Measurements from ENCODE around the gene WFIKKN2. TPM values are rescaled to one million over a fixed set of nuclear protein-coding genes. Genes with fewer than 3 reads are reported as not detected.

The WFIKKN2 gene
- total and polyA plus RNA-seq, 2 of the 13 experiments (the other 11 are each of a cell fraction or from before 2014, with no cell fraction given) = not detected

GRCh38 chr17:50884439-50885311, 49.3 kb downstream of the WFIKKN2 start (continued):
- TF ChIP-seq ZNF841 (CRISPR knock-in tag; IDR thresholded peaks at IDR 0.05; ENCODE audit: borderline replicate concordance) (no peak), USF2 (IDR thresholded peaks at IDR 0.05; ENCODE audit: low read depth, low read length) (no peak), USF2 (CRISPR knock-in tag; IDR thresholded peaks at IDR 0.05; ENCODE audit: borderline replicate concordance) (no peak), FIP1L1 (IDR thresholded peaks at IDR 0.05; ENCODE audit: borderline replicate concordance, insufficient read depth, low read depth, low read length) (no peak), ZFP37 (CRISPR knock-in tag; IDR thresholded peaks at IDR 0.05; ENCODE audit: borderline replicate concordance) (no peak), HIC2 (CRISPR knock-in tag; IDR thresholded peaks at IDR 0.05; ENCODE audit: low read depth) (no peak), ZBTB40 (IDR thresholded peaks at IDR 0.05) (no peak), ZBTB40 (CRISPR knock-in tag; IDR thresholded peaks at IDR 0.05) (0 out of 2 replicates have a peak, but pooled peaks have one; percentile 20), SP5 (CRISPR knock-in tag; IDR thresholded peaks at IDR 0.05; ENCODE audit: borderline replicate concordance, low read depth) (peak; percentile 98), PRPF4 (IDR thresholded peaks at IDR 0.05; ENCODE audit: low read depth, low read length, poor library complexity, severe bottlenecking) (no peak), TEAD2 (CRISPR knock-in tag; IDR thresholded peaks at IDR 0.05) (no peak), NRL (CRISPR knock-in tag; IDR thresholded peaks at IDR 0.05; ENCODE audit: borderline replicate concordance) (no peak), RFX5 (IDR thresholded peaks at IDR 0.05; ENCODE audit: low read depth, low read length) (no peak), ZMYM3 (CRISPR knock-in tag; IDR thresholded peaks at IDR 0.05) (peak; percentile 76), HOXD1 (CRISPR knock-in tag; IDR thresholded peaks at IDR 0.05) (no peak)
